Kidney glomerular epithelial cell (primary cell): ENCODE measurements around the gene ITGA3.
A peak's percentile ranks its signal among the peaks of the same experiment; 100 is the strongest.

Experiments
- DNase-seq: peaks from one replicate; lab custom pipeline; 2025; lab: John Stamatoyannopoulos, UW

Gene ITGA3

GRCh38 chr17:50055426-50056216, at the start of gene ITGA3:
TSS of gene ITGA3 (plus strand) at chr17:50056110. CDS start at chr17:50056440, 330 bp downstream.
- peak; percentile 89 for DNase-seq

GRCh38 chr17:50009282-50009681, 46.6 kb upstream of the ITGA3 start:
- no peak for DNase-seq

DNA sequence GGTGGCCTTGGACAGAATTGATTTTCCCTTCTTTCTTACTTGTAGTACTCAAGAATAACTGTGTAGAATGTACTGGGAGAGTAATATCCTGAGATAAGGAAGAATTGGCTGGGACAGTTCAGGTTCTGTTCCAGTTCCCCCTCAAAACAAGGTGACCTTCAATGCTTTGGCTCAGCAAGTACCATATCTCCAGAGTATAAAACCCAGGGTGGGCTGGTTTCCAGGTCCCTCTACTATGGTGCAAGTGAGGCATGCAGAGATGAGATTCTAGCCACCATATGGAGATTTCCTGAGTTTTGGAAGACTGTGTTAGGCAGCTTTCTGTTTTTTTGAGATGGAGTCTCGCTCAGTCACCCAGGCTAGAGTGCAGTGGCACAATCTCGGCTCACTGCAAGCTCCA, 42.8 kb upstream of the ITGA3 start:
- no peak for DNase-seq

GRCh38 chr17:50014471-50015088, 41.3 kb upstream of the ITGA3 start:
- no peak for DNase-seq

- no peak for DNase-seq
These were observed 40.8 kb upstream of the ITGA3 start for GRCh38 chr17:50015146-50015545.

GRCh38 chr17:50018909-50019308, 37.0 kb upstream of the ITGA3 start:
- peak; percentile 4 for DNase-seq

GRCh38 chr17:50020841-50021599, 34.9 kb upstream of the ITGA3 start:
- DNase-seq, result no peak

DNA sequence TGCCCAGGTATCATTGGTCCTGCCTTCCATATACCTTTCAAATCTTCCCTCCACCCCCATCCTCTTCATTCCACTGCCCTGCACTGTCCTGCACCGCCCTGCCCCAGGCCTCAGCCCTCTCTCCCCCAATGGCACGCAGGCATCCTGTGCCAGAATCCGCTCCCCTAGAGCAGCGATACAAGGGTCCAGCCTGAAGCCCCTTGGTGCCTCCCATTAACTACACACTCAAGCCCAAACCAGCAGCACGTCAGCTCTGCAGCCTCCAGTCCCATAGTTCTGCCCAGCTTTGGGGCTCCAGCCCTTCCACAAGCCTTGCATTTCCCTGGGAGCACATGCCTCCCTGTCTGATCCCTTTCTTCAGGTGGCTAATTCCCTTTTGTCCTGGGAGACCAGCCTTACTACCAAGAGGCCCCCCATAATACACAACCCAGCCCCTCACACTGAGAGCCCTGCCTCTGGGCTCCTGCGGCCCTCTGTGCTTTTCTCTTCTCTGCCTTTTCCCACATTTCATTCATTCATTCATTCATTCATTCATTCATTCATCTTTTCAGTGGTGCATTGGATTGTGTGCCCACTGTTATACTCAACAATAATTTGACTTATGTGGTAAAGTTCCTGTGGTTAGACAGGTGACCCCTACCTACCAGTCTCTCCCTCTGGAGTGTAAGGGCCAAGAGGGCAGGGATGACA, 34.1 kb upstream of the ITGA3 start:
- no peak for DNase-seq

DNA sequence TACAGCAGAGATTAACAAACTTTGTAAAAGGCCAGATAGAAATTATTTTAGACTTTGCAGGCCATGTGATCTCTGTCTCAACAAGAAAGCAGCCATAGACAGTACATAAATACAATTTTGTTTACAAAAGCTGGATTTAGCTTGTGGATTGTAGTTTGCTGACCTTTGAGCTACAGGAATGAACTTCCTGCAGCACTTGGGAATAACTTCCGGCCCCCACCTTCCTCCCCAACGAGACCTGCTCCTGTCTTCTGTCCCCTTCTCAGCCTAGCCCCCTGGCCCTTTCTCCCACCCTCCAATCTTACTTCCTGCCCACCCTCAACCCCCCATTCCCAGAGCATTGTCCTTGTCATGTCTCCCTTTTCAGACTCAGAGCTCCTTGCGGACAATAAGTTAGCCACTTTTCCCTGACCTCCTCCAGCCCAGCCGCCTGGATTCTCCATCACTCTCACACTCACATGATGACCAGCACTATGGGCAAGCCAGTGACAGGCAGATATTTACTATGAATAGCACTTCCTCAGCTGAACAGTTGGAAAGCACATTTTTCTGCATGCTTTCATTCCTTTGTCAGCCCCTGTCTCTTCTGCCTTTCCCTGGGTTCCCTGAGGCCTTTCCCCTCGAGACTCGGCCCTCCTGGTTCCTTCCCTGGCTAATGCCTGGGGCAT, 33.3 kb upstream of the ITGA3 start:
- DNase-seq, result no peak

GRCh38 chr17:50023520-50023919, 32.4 kb upstream of the ITGA3 start:
- DNase-seq, result no peak

DNA sequence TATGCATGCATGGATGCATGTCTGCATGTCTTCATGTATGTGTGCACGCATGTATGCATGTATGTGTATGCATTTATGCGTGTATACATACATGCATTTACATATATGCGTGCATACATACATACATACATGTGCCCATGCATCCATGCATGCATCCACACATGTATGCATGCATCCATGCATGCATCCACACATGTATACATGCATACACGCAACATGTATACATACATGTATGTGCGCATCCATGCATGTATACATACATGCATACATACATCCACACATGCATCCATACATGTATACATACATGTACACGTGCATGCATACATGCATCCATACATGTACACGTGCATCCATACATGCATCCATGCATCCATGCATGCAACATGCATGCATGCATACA, 31.1 kb upstream of the ITGA3 start:
- DNase-seq, result no peak

- DNase-seq, result no peak
These were observed 29.7 kb upstream of the ITGA3 start for GRCh38 chr17:50026046-50026675.

DNA sequence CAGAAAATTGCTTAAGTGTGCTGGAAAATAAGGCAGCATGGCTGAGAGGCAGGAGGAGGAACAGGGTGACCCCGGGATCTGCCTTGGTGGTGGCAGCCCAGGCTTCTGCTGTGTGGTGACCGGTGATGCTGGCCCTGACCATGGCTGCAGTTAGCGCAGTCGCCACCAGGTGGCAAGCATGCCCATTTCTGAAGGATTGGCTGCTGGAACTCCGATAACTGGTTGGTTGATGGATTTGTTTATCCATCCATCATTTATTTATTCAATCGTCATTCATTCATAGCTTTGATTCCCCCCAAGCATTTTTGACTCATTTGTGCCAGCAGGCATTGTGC, 29.1 kb upstream of the ITGA3 start:
- DNase-seq, result peak; percentile 92

DNA sequence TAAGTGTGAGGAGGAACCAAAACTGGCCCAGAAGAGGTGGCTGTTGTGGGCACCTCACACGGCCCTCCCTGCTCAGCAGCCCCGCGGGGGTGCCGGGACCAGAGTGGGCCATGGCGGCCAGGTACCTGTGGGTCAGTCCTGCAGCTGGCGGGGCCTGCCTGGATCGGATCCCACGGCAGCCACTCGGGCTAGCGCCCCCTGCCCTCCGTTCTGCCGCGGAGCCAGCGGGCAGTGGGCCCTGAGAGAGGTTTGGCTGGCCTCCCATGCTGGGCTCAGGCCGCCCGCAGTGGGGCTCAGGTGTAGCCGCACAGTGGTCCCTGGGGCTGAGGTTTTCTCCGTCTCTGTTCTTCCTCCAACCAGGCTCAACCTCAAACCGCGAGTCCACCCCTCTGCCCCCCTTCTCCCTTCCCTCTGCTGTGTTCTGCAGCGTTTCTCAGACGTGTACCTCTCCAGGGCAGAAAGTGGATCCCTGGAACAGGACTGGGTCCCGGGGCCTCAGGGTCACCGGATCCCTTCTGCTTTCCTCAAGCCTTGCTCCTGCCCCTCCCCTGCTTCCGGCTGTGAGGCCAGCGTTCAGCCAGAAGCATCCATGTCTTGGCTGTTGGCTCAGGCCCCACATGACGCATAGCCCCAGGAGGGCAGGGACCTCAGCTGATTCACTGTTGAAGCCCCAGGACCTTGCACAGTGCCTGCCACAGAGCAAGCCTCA, 28.6 kb upstream of the ITGA3 start:
- peak; percentile 83 for DNase-seq

DNA sequence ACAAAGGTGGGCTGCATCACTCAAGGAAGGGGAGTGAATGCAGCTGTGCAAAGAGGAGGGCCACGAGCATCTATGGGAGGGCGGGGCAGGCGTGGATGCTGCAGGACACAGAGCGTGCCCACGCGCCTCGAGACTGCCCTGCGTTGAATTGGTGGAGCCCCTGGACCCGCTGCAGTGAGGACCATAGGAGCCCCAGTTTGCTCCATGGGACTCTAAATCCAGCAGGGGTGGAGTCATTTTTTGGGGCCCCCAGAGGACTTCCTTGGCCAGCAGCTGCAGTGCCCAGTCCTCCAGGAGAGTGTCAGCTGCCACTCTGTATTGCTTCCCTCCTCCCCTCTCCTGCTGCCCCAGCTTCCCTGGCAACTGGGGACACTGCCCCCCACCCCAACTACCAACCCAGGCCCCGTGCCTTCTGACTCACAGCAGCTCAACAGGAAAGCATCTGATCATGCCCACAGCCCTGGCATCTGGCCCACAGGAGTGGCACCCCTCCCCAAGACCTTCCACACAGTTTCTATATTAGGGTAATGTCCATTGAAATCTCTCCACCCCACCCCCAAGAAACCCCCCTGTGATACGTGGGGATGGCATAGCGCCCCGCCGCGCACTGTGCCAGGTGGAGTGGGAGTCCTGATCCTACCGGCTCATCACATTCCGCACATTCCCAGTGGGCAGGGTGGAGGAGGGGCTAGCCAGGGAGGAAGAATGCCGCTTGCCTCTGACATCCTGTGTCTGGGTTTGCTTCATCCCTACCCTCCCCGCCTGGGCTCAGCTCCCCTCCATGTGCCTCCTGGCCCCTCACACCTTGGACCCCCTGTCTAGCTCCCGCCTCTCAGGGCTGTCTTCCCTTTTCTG, 27.8 kb upstream of the ITGA3 start:
- DNase-seq, result peak; percentile 100

- DNase-seq, result no peak
These were observed 27.2 kb upstream of the ITGA3 start for GRCh38 chr17:50028736-50029120.

- no peak for DNase-seq
These were observed 26.7 kb upstream of the ITGA3 start for GRCh38 chr17:50029185-50029584.

- no peak for DNase-seq
These were observed 22.6 kb upstream of the ITGA3 start for GRCh38 chr17:50033316-50033715.

DNA sequence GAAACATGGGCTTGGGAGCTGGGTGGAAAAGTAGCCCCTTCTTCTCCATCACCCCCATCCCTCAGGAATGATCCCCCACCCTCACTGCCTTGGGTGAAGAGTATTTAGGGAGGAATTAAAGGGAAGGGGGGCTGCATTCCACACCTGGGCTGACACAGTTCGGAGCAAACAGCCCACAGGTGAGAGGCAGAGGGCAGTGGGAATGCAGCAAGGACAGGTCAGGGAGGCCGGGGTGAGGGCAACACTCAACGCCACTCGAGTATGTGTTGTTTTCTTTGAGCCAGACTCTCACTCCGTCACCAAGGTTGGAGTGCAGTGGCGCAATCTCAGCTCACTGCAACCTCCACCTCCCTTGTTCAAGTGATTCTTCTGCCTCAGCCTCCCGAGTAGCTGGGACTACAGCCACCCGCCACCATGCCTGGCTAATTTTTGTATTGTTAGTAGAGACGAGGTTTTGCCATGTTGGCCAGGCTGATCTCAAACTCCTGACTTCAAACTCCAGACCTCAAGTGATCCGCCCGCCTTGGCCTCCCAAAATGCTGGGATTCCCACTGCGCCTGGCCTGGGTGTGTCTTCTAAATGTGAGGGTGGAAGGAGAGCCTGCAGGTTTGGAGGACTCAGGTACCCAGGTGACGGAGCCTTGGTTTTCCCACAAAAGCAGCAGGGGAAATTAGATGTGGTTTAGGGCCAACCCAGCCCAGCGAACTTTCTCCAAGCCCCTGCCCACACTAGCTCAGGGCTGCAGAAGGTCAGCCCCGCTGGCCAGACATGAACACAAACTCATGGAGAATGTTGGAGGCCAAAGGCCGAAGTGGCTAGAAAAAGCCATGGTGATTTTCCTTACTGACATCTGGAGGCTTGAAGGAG, 21.2 kb upstream of the ITGA3 start:
- DNase-seq, result no peak
